DOHH2 (cell line): ENCODE data around the gene PRG3.

Source experiments
- H3F3A ChIP-seq: fragments of 200-600 bp; sonication (generic), shearing (Covaris generic); 2 replicates; pipeline ENCODE4 v1.6.0; 2016; ENCODE audit warnings: antibody characterized with exemption, mild to moderate bottlenecking; ENCODE audit not compliant: control insufficient read depth, insufficient read depth
- H3K27ac ChIP-seq: fragments of 200-600 bp; sonication (generic); 2 replicates; pipeline ENCODE4 v1.5.1; 2014; ENCODE audit warnings: low read depth, mild to moderate bottlenecking, low read length, moderate library complexity
- H3K27me3 ChIP-seq: fragments of 200-600 bp; sonication (generic); 2 replicates; pipeline ENCODE4 v1.6.1; 2014; ENCODE audit warnings: mild to moderate bottlenecking, low read length, mixed read lengths; ENCODE audit not compliant: control insufficient read depth
- H3K36me3 ChIP-seq: fragments of 200-600 bp; sonication (generic); 2 replicates; pipeline ENCODE4 v1.6.1; 2014; ENCODE audit warnings: mild to moderate bottlenecking, low read length, moderate library complexity, mixed read lengths; ENCODE audit not compliant: control insufficient read depth
- H3K4me1 ChIP-seq: fragments of 200-600 bp; sonication (generic); 2 replicates; pipeline ENCODE4 v1.6.1; 2014; ENCODE audit warnings: mild to moderate bottlenecking, low read length, mixed read lengths; ENCODE audit not compliant: control insufficient read depth
- H3K4me2 ChIP-seq: fragments of 200-600 bp; sonication (generic); 2 replicates; pipeline ENCODE4 v1.6.0; 2014; ENCODE audit warnings: mild to moderate bottlenecking, low read length, moderate library complexity
- H3K4me3 ChIP-seq: fragments of 200-600 bp; sonication (generic); 2 replicates; pipeline ENCODE4 v1.5.1; 2014; ENCODE audit warnings: mild to moderate bottlenecking, low read length, mixed read lengths
- H3K79me2 ChIP-seq: fragments of 200-600 bp; sonication (generic); 2 replicates; pipeline ENCODE4 v1.6.1; 2014; ENCODE audit warnings: mild to moderate bottlenecking, low read length, mixed read lengths; ENCODE audit not compliant: control insufficient read depth
- H3K9me2 ChIP-seq: fragments of 200-600 bp; sonication (generic); replicated peaks from 2 replicates; pipeline ENCODE4 v1.6.1; 2014; ENCODE audit warnings: mild to moderate bottlenecking, low read length, mixed read lengths; ENCODE audit not compliant: control insufficient read depth
- H3K9me3 ChIP-seq: fragments of 200-600 bp; sonication (generic); 2 replicates; pipeline ENCODE4 v1.6.1; 2014; ENCODE audit warnings: antibody characterized with exemption, low read length, mixed read lengths; ENCODE audit not compliant: control insufficient read depth, insufficient read depth
- H4K20me1 ChIP-seq: fragments of 200-600 bp; sonication (generic); 2 replicates; pipeline ENCODE4 v1.6.0; 2014; ENCODE audit warnings: low read depth, mild to moderate bottlenecking, antibody characterized with exemption, low read length, moderate library complexity; ENCODE audit not compliant: control insufficient read depth, insufficient read depth
- EZH2phosphoT487 ChIP-seq: fragments of 200-600 bp; sonication (generic); IDR thresholded peaks from 2 replicates; pipeline ENCODE4 v1.6.1; 2017; ENCODE audit warnings: borderline replicate concordance, mild to moderate bottlenecking, antibody characterized with exemption, low read length, moderate library complexity, mixed read lengths
- TF ChIP-seq, protein P1 (sequence below): fragments of 200-600 bp; sonication (generic); IDR thresholded peaks from one replicate; pipeline ENCODE4 v1.5.1; 2014; ENCODE audit warnings: antibody characterized with exemption, mild to moderate bottlenecking, low read depth, low read length; ENCODE audit not compliant: poor library complexity, severe bottlenecking

The PRG3 gene

DNA sequence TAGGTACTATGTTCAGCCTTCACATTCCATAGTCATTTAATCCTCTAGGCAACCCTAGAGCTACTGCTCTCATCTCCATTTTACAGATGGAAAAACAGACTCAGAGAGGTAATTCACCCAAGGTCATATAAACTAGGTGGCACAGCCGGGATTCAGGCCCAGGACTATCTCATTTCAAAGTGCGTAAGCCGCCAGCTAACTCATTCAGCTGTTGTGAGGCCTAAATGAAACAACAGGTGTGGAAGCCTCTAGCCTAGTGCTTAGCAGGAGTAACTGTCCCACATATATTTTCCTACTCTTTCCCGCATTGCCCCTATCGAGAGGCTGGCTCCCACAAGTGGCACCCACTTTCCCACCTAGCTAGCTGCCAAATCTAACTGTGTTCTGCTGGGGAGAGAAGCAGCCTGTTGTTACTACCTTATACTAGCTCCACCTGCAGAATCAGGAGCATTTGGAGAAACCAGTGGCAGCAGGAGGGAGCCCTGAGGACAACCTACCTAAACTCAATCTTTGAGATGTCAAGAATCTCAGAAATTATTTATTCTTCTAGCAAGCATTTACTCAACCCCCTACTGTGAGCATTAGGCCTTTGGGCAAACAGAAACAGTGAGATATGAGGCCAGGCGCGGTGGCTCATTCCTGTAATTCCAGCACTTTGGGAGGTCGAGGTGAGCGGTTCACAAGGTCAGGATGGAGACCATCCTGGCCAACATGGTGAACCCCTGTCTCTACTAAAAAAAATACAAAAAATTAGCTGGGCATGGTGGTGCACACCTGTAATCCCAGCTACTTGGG, 20.9 kb downstream of the PRG3 start:
- no peak overlapping the region for H3K4me2 ChIP-seq
- H3F3A ChIP-seq: no peaks in the 10 kb centered on the region

DNA sequence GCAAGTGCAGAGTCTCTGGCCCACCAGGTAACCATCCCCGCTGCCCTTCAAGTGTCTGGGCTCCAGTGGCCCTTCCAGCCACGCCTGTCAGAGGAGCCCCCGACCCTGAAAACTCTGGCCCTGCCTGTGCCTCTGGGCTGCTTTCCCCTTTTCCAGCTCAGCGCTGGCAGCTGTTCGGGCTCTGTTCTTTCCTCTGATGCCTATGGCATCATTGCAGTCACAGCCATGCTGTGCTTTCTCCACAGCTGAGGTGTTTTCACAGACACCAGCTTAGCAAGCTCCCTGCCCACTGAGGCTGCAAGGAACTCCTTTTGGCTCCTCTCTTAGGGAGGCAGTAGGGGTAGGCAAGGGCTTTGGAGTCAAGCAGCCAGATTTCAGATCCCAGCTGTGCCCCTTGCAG, 21.6 kb downstream of the PRG3 start:
- Histone ChIP-seq H3K36me3 (no peaks in the 10 kb centered on the region), H3K27me3 (peaks cover 39% of the 10 kb centered on the region), H3K4me1 (no peaks in the 10 kb centered on the region), H3K4me2 (no peak overlapping the region), H4K20me1 (no peaks in the 10 kb centered on the region), H3K79me2 (no peaks in the 10 kb centered on the region), H3K27ac (no peak overlapping the region), H3K9me2 (no peaks in the 10 kb centered on the region), H3F3A (no peaks in the 10 kb centered on the region), H3K4me3 (no peak overlapping the region), H3K9me3 (no peaks in the 10 kb centered on the region)
- TF ChIP-seq, protein P1, sequence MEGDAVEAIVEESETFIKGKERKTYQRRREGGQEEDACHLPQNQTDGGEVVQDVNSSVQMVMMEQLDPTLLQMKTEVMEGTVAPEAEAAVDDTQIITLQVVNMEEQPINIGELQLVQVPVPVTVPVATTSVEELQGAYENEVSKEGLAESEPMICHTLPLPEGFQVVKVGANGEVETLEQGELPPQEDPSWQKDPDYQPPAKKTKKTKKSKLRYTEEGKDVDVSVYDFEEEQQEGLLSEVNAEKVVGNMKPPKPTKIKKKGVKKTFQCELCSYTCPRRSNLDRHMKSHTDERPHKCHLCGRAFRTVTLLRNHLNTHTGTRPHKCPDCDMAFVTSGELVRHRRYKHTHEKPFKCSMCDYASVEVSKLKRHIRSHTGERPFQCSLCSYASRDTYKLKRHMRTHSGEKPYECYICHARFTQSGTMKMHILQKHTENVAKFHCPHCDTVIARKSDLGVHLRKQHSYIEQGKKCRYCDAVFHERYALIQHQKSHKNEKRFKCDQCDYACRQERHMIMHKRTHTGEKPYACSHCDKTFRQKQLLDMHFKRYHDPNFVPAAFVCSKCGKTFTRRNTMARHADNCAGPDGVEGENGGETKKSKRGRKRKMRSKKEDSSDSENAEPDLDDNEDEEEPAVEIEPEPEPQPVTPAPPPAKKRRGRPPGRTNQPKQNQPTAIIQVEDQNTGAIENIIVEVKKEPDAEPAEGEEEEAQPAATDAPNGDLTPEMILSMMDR: no peak
- no peak for TF ChIP-seq EZH2phosphoT487

More for the DNA sequence above, 20.9 kb downstream of the PRG3 start:
- Histone ChIP-seq H3K4me1 (no peaks in the 10 kb centered on the region), H3K27ac (no peak overlapping the region), H3K27me3 (peaks cover 33% of the 10 kb centered on the region), H3K9me2 (no peaks in the 10 kb centered on the region), H3K4me3 (no peak overlapping the region), H3K79me2 (no peaks in the 10 kb centered on the region), H3K36me3 (no peaks in the 10 kb centered on the region), H4K20me1 (no peaks in the 10 kb centered on the region), H3K9me3 (no peaks in the 10 kb centered on the region)
- no peak for TF ChIP-seq EZH2phosphoT487
- TF ChIP-seq, protein P1: no peak

DNA sequence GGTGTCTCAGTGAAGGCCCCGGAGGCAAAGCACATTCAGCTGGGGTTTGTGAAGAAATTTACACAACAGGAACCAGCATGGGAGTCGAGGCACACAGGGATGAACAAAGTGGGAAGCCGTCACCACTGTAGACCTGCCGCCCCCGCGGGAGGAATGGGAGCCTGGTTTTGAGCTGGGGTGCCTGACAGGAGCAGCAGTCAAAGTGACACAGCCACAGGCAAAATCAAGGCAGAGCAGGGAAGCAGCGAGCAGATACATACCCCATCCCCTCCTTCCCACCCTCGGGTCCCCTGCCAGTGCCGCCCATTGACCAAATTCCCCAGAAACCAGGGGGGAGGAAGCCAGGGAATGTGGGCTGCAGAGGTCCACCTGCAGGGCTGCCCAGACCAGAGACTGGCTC, 22.0 kb downstream of the PRG3 start:
- no peaks in the 10 kb centered on the region for H4K20me1 ChIP-seq
- TF ChIP-seq EZH2phosphoT487: no peak
- TF ChIP-seq, protein P1: no peak
- H3K4me2 ChIP-seq: no peak overlapping the region
- H3K4me3 ChIP-seq: no peak overlapping the region
- no peaks in the 10 kb centered on the region for H3K4me1 ChIP-seq
- H3F3A ChIP-seq: no peaks in the 10 kb centered on the region
- H3K9me3 ChIP-seq: no peaks in the 10 kb centered on the region
- no peaks in the 10 kb centered on the region for H3K79me2 ChIP-seq
- no peaks in the 10 kb centered on the region for H3K9me2 ChIP-seq
- no peaks in the 10 kb centered on the region for H3K36me3 ChIP-seq
- H3K27ac ChIP-seq: no peak overlapping the region
- peaks cover 42% of the 10 kb centered on the region for H3K27me3 ChIP-seq
